H1 (cell line): ENCODE data around the gene CSRP1. TPM values are rescaled to one million over a fixed set of nuclear protein-coding genes. Genes with fewer than 3 reads are reported as not detected.

Source experiments
- CTCF ChIA-PET: fragments of 300-600 bp; sonication (Branson Sonifier 250); formaldehyde crosslinking; loops from one replicate; lab custom pipeline; 2021; ENCODE audit not compliant: partially characterized antibody; lab: Charles Lee
- POLR2A ChIA-PET: fragments of 300-600 bp; sonication (Branson Sonifier 250); formaldehyde crosslinking; loops from one replicate; lab custom pipeline; 2021; ENCODE audit warnings: inconsistent platforms; ENCODE audit not compliant: partially characterized antibody; lab: Charles Lee
- DNase-seq, 2 experiments: peaks; one replicate each; pipeline versions ENCODE4 v3.0.0 to v3.0.0-alpha.2; 2010 to 2022; ENCODE audit warnings: low spot score in 2 of 2, low read depth in 1 of 2, mixed read lengths in 1 of 2
- FAIRE-seq: peaks from 2 replicates; lab custom pipeline; 2011; peaks lifted over from hg19 to GRCh38; lab: Jason Lieb, UNC
- H2AFZ ChIP-seq: 2 replicates; pipeline ENCODE4 v1.8.1; 2012; ENCODE audit warnings: low read length, inconsistent platforms
- H2AK5ac ChIP-seq: 2 replicates; pipeline ENCODE4 v1.6.1; 2013; ENCODE audit warnings: low read depth, low read length
- H2BK120ac ChIP-seq: replicated peaks from 2 replicates; pipeline ENCODE3; 2013; ENCODE audit warnings: low read depth, low read length, inconsistent platforms
- H2BK12ac ChIP-seq: 2 replicates; pipeline ENCODE4 v1.6.1; 2013; ENCODE audit warnings: low read depth, low read length
- H2BK15ac ChIP-seq: 2 replicates; pipeline ENCODE4 v1.6.1; 2013; ENCODE audit warnings: low read length
- H2BK20ac ChIP-seq: 2 replicates; pipeline ENCODE4 v1.6.1; 2013; ENCODE audit warnings: low read length
- H2BK5ac ChIP-seq: 2 replicates; pipeline ENCODE4 v1.6.1; 2013; ENCODE audit warnings: low read depth, low read length
- H3K14ac ChIP-seq: 2 replicates; pipeline ENCODE4 v1.6.1; 2013; ENCODE audit warnings: inconsistent platforms; ENCODE audit not compliant: insufficient read length
- H3K18ac ChIP-seq: 2 replicates; pipeline ENCODE4 v1.6.1; 2013; ENCODE audit warnings: low read length; ENCODE audit errors: extremely low read depth
- H3K23ac ChIP-seq: 2 replicates; pipeline ENCODE4 v1.6.1; 2013; ENCODE audit warnings: inconsistent platforms; ENCODE audit not compliant: insufficient read length
- H3K23me2 ChIP-seq: 2 replicates; pipeline ENCODE4 v1.6.1; 2013; ENCODE audit warnings: low read depth, low read length
- H3K27ac ChIP-seq: 2 replicates; pipeline ENCODE4 v1.6.1; 2011; ENCODE audit warnings: low read depth, low read length, inconsistent platforms
- H3K27me3 ChIP-seq, 4 experiments: replicated peaks in 1 of 4; 1 replicate in 1 of 4; 2 replicates in 3 of 4; pipeline versions ENCODE4 v1.6.1 to v1.8.1; 2011 to 2013; ENCODE audit warnings: low read length in 3 of 4, mild to moderate bottlenecking in 3 of 4, inconsistent platforms in 2 of 4, mixed read lengths in 2 of 4, moderate library complexity in 1 of 4; ENCODE audit not compliant: control insufficient read depth in 3 of 4, insufficient read depth in 3 of 4; ENCODE audit errors: extremely low read depth in 1 of 4
- H3K36me3 ChIP-seq, 4 experiments: 2 replicates each; pipeline versions ENCODE4 v1.6.1 to v1.8.1; 2011 to 2013; ENCODE audit warnings: mild to moderate bottlenecking in 4 of 4, low read length in 3 of 4, moderate library complexity in 2 of 4, control low read depth in 1 of 4, inconsistent platforms in 1 of 4; ENCODE audit not compliant: insufficient read depth in 4 of 4, control insufficient read depth in 2 of 4
- H3K4ac ChIP-seq: replicated peaks from 2 replicates; pipeline ENCODE3; 2013; ENCODE audit warnings: low read length, low read depth, mixed read lengths, inconsistent platforms; ENCODE audit not compliant: insufficient read length
- H3K4me1 ChIP-seq, 4 experiments: replicated peaks in 1 of 4; 1 replicate in 1 of 4; 2 replicates in 3 of 4; pipeline versions ENCODE4 v1.6.1 to v1.8.1; 2011 to 2013; ENCODE audit warnings: low read length in 3 of 4, inconsistent platforms in 2 of 4, mixed read lengths in 1 of 4; ENCODE audit not compliant: insufficient read depth in 4 of 4, control insufficient read depth in 3 of 4
- H3K4me2 ChIP-seq, 2 experiments: 2 replicates each; pipeline versions ENCODE4 v1.6.1 to v1.8.1; 2011 to 2013; ENCODE audit warnings: low read depth in 2 of 2, low read length in 2 of 2, control low read depth in 1 of 2, inconsistent platforms in 1 of 2, mild to moderate bottlenecking in 1 of 2; ENCODE audit not compliant: insufficient read depth in 1 of 2
- H3K4me3 ChIP-seq, 4 experiments: fragments of 200-600, 300-600 bp in 1 of 4; sonication (generic), shearing (Covaris generic), sonication (Bioruptor Twin) in 1 of 4; 2 replicates each; pipeline versions ENCODE4 v1.5.1 to v1.8.1; 2011 to 2016; ENCODE audit warnings: low read length in 4 of 4, low read depth in 3 of 4, control low read depth in 2 of 4, inconsistent platforms in 2 of 4, mild to moderate bottlenecking in 2 of 4, mixed read lengths in 1 of 4, moderate library complexity in 1 of 4; ENCODE audit not compliant: insufficient read depth in 2 of 4; ENCODE audit errors: extremely low read depth in 1 of 4
- H3K56ac ChIP-seq: replicated peaks from 2 replicates; pipeline ENCODE3; 2013; ENCODE audit warnings: low read depth, mild to moderate bottlenecking, mixed read lengths, low read length, inconsistent platforms; ENCODE audit not compliant: insufficient read length
- H3K79me1 ChIP-seq: 2 replicates; pipeline ENCODE4 v1.6.1; 2013; ENCODE audit warnings: low read depth, low read length, control low read depth
- H3K79me2 ChIP-seq, 2 experiments: 2 replicates each; pipeline versions ENCODE4 v1.6.1 to v1.8.1; 2012 to 2013; ENCODE audit warnings: low read length in 2 of 2, mild to moderate bottlenecking in 2 of 2, inconsistent platforms in 1 of 2; ENCODE audit not compliant: insufficient read depth in 2 of 2, control insufficient read depth in 1 of 2
- H3K9ac ChIP-seq, 4 experiments: replicated peaks in 1 of 4; 1 replicate in 1 of 4; 2 replicates in 3 of 4; pipeline versions ENCODE4 v1.6.1 to v1.8.1; 2011 to 2013; ENCODE audit warnings: low read depth in 3 of 4, low read length in 3 of 4, control low read depth in 2 of 4, mild to moderate bottlenecking in 2 of 4, moderate library complexity in 2 of 4, inconsistent platforms in 1 of 4; ENCODE audit errors: extremely low read depth in 1 of 4
- H3K9me3 ChIP-seq, 2 experiments: 2 replicates each; pipeline versions ENCODE4 v1.6.1 to v1.8.1; 2012 to 2013; ENCODE audit warnings: mild to moderate bottlenecking in 2 of 2, moderate library complexity in 2 of 2, control low read depth in 1 of 2, inconsistent platforms in 1 of 2, low read depth in 1 of 2, low read length in 1 of 2, mixed read lengths in 1 of 2; ENCODE audit not compliant: insufficient read depth in 2 of 2
- H4K20me1 ChIP-seq, 2 experiments: replicated peaks in 1 of 2; 2 replicates each; pipeline versions ENCODE3 to v1.8.1; 2011 to 2013; ENCODE audit warnings: inconsistent platforms in 2 of 2, low read length in 2 of 2, mild to moderate bottlenecking in 1 of 2; ENCODE audit not compliant: insufficient read depth in 2 of 2, control insufficient read depth in 1 of 2
- H4K5ac ChIP-seq: 2 replicates; pipeline ENCODE4 v1.6.1; 2013; ENCODE audit warnings: low read length, low read depth, mixed read lengths, inconsistent platforms; ENCODE audit not compliant: insufficient read length
- H4K8ac ChIP-seq: 2 replicates; pipeline ENCODE4 v1.8.0; 2013; ENCODE audit warnings: mild to moderate bottlenecking, moderate library complexity, low read length, inconsistent platforms; ENCODE audit not compliant: insufficient read depth; ENCODE audit errors: extremely low read depth
- H4K91ac ChIP-seq: replicated peaks from 2 replicates; pipeline ENCODE3; 2013; ENCODE audit warnings: low read length, mixed read lengths, inconsistent platforms; ENCODE audit not compliant: insufficient read length
- CREB1 ChIP-seq: IDR thresholded peaks from 2 replicates; pipeline ENCODE4 v1.6.1; 2012; ENCODE audit warnings: inconsistent platforms
- EGR1 ChIP-seq: IDR thresholded peaks from 2 replicates; pipeline ENCODE4 v1.6.1; 2011; ENCODE audit warnings: low read depth, low read length, borderline replicate concordance
- WGBS, 2 experiments: shearing (Covaris generic) in 1 of 2; methylation state at CpG; one replicate each; pipeline versions ENCODE4 v1.1.6 to v1.1.7; 2013 to 2015; ENCODE audit warnings: low lambda C conversion rate in 2 of 2, mixed read lengths in 2 of 2, inconsistent platforms in 1 of 2, low coverage in 1 of 2, missing lambda C conversion rate in 1 of 2; ENCODE audit not compliant: insufficient replicate concordance in 2 of 2, insufficient coverage in 1 of 2, insufficient read length in 1 of 2; ENCODE audit errors: extremely low coverage in 1 of 2, missing lambda C conversion rate in 1 of 2; 5-methylcytosine and 5-hydroxymethylcytosine counted together
- polyA plus RNA-seq, 7 experiments: library from polyadenylated mRNA; depleted of rRNA in 3 of 7; stranded (reverse) in 5 of 7; unstranded in 2 of 7; fragments of >200 nt in 5 of 7; fragments of 200-250 nt in 2 of 7; gene quantifications; 1 replicate in 5 of 7; 2 replicates in 1 of 7; 4 replicates in 1 of 7; pipeline versions ENCODE4 v1.2.1 to v1.2.3, GENCODE V29; 2011 to 2013; ENCODE audit warnings: missing spikeins in 2 of 7, mixed read lengths in 2 of 7
- total RNA-seq: library from RNA; stranded (reverse); fragmentation: NEBNext Ultra II Directional; extraction: Animal tissue kit (Norgen Biotek cat#: 25700); gene quantifications from 2 replicates; pipeline ENCODE4 v1.2.1, GENCODE V29; 2021

The CSRP1 gene
- total and polyA plus RNA-seq, 2 of the 8 experiments (the other 6 are each of a cell fraction or from before 2014, with no cell fraction given): 14.2 to 22.3 TPM

GRCh38 chr1:201450721-201451291 is 56.1 kb downstream of the CSRP1 start:
- Histone ChIP-seq H3K9me3 (no peaks in the 10 kb centered on the region), H3K23ac (no peak overlapping the region), H2AFZ (peak overlapping the region; percentile 12; the same call in 1 of the 2 replicates), H3K9ac (no peak overlapping the region), H2BK12ac (peak overlapping the region; percentile 60; the same call in 1 of the 2 replicates), H3K4me2 (0 out of 4 replicates have a peak overlapping the region, but pooled peaks of 1 of the 2 experiments have one; percentile 11), H3K79me2 (no peaks in the 10 kb centered on the region), H3K18ac (peak overlapping the region; percentile 81; the same call in 1 of the 2 replicates), H2AK5ac (no peak overlapping the region), H4K20me1 (no peaks in the 10 kb centered on the region), H2BK20ac (peak overlapping the region; percentile 29; the same call in 1 of the 2 replicates), H3K4me1 (peaks cover 4 to 20% (median 14%) of the 10 kb centered on the region in 4 experiments), H3K27ac (no peak overlapping the region), H3K36me3 (no peaks in the 10 kb centered on the region), H4K91ac (no peak overlapping the region), H3K14ac (no peak overlapping the region), H3K56ac (no peak overlapping the region), H3K4ac (no peak overlapping the region), H4K8ac (no peak overlapping the region), H2BK15ac (no peak overlapping the region), H2BK120ac (no peak overlapping the region), H3K27me3 (no peaks in the 10 kb centered on the region; a peak in 1 of 7 replicates), H3K23me2 (no peaks in the 10 kb centered on the region), H3K4me3 (no peak overlapping the region), H2BK5ac (peak overlapping the region; percentile 20; the same call in 1 of the 2 replicates), H4K5ac (no peak overlapping the region), H3K79me1 (no peaks in the 10 kb centered on the region)
- 68% methylated on average over 9 of the region's 12 CpGs; no CpG with 5 or more reads in 1 of the 2 experiments for WGBS, 2 experiments
- ChIA-PET POLR2A (interaction anchor here (1.5 to 2.1 kb wide), 2 partner anchors 10 to 19 kb away, joined by 3 to 7 read pairs; partner anchors contain the start of gene PHLDA3), CTCF (interaction anchor here (0.6 to 12.4 kb wide), 10 partner anchors 10 to 670 kb away, joined by 3 to 171 read pairs (median 4); no protein-coding TSS in a partner anchor)
- peak; percentile 76; the same call in 1 of the 2 replicates for TF ChIP-seq EGR1
- no peak for TF ChIP-seq CREB1
- DNase-seq (no peak), FAIRE-seq (no peak)
